Measurements from ENCODE around the gene ATP6V0E1.
A peak's percentile ranks its signal among the peaks of the same experiment; 100 is the strongest.

The ATP6V0E1 gene

DNA sequence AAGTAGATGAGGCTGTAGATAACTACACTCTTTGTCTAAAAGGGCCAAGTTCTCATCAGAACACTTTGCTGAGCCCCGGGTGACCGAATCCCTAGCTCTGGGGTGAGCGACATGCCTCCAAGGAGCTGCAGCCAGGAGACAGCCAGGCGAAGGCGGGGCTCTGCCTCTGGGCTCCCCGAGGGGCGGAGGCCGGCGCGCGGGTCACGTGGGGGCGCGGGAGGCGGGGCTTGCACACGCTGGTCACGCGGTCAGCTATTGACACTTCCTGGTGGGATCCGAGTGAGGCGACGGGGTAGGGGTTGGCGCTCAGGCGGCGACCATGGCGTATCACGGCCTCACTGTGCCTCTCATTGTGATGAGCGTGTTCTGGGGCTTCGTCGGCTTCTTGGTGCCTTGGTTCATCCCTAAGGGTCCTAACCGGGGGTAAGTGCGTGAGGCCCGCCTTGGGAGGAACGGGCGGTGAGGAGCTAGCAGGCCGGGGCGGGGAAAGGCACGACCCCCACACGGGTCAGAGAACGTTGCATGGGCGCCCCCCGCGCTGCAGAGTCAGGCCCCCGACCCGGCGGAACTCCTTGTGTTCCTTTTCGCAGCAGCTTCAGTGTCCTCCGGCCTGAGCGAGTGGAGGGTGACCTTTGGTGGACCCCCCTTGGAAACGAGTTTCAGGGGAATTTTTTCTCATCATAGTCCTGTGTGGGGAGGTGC lies at the start of gene ATP6V0E1:
Gene ATP6V0E1 (plus strand): TSS at position 230 of the 702 bp plus-strand sequence. CDS start 90 bp downstream, at position 320.
- peak; percentile 98 for DNase-seq (ENCODE audit: low spot score)

DNA sequence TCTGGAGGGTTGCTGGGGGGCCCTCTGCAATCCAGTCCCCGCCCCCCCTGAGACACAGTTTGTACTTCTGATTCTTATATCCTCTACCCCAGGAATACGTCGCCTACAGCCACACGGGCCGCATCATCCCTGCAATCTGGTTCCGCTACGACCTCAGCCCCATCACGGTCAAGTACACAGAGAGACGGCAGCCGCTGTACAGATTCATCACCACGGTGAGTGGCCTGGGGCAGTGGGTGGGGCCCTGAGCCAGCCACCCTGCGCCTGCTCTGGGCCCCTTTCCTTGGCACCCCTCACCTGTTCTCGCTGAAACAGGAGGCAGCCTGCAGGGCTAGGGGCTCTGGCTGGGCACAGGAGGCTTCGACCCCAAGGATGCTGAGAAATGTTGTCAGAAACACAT lies 48.5 kb upstream of the ATP6V0E1 start:
- DNase-seq (ENCODE audit: low spot score) = no peak

DNA sequence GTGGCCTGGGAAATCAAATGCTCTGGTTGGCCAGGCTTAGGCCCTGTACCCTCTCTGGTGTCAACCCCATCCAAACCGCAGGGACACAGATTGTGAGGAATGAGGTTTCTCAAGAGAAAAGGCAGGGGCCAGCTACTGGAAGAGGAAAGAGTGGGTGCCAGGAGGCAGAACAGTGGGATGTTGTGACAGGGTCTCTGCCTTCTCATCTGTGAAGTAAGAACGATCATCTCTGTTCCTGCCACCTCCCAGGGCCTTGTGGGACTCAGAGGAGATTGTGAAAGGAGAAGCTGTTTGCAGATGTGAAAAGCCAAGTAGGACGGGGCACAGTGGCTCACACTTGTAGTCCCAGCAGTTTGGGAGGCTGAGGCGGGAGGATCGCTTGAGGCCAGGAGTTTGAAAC lies 47.2 kb upstream of the ATP6V0E1 start:
- DNase-seq (ENCODE audit: low spot score) = no peak

- peak; percentile 62 for DNase-seq (ENCODE audit: low spot score)
Measured at GRCh38 chr5:172939071-172939470, 44.5 kb upstream of the ATP6V0E1 start.

GRCh38 chr5:172939611-172940267 lies 43.8 kb upstream of the ATP6V0E1 start:
- DNase-seq (ENCODE audit: low spot score) = no peak

GRCh38 chr5:172940268-172941066 lies 43.1 kb upstream of the ATP6V0E1 start:
- DNase-seq (ENCODE audit: low spot score) = no peak

- no peak for DNase-seq (ENCODE audit: low spot score)
Measured at GRCh38 chr5:172941067-172941516, 42.5 kb upstream of the ATP6V0E1 start.

- no peak for DNase-seq (ENCODE audit: low spot score)
Measured at GRCh38 chr5:172942556-172942955, 41.0 kb upstream of the ATP6V0E1 start.

- peak; percentile 70 for DNase-seq (ENCODE audit: low spot score)
Measured at GRCh38 chr5:172943283-172943841, 40.2 kb upstream of the ATP6V0E1 start.

- DNase-seq (ENCODE audit: low spot score) = no peak
Measured at GRCh38 chr5:172943906-172944305, 39.7 kb upstream of the ATP6V0E1 start.

- DNase-seq (ENCODE audit: low spot score) = no peak
Measured at GRCh38 chr5:172944741-172945140, 38.8 kb upstream of the ATP6V0E1 start.

- no peak for DNase-seq (ENCODE audit: low spot score)
Measured at GRCh38 chr5:172945151-172945550, 38.4 kb upstream of the ATP6V0E1 start.

DNA sequence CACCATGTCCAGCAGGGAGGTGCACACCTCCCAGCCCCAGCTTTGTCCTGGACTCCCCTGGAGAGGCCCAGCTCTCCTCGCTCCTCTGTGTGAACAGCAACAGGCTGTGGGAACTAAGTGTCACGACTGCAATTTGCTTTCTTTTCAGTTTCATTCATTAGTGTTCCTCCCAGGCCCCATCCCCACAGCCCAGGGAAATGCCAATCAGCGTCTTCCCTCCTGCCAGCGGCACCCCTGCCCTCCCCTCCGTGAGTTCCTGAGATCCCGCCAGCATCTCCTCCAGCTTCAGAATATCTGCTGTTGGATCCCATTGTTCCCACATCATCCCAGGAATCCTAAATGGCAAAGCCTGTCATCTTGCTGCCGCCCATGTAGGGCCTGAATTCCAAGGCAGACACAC lies 37.4 kb upstream of the ATP6V0E1 start:
- DNase-seq (ENCODE audit: low spot score) = no peak

DNA sequence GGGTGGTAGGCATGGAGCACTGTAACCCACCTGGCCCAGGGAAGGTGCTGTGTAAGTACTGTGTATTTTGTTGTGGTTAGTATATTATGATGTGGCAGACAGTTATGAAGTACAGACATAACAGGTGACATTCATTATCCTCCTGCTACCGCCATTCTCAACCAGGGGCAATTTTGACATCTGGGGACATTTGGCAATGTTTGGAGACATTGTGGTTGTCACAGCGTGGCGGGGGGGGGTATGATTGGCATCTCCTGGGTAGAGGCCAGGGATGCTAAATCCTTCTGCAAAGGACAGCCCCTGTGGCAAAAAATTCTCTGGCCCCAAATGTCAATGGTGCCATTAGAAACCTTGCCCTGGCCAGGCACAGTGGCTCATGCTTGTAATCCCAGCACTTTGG lies 34.1 kb upstream of the ATP6V0E1 start:
- no peak for DNase-seq (ENCODE audit: low spot score)

DNA sequence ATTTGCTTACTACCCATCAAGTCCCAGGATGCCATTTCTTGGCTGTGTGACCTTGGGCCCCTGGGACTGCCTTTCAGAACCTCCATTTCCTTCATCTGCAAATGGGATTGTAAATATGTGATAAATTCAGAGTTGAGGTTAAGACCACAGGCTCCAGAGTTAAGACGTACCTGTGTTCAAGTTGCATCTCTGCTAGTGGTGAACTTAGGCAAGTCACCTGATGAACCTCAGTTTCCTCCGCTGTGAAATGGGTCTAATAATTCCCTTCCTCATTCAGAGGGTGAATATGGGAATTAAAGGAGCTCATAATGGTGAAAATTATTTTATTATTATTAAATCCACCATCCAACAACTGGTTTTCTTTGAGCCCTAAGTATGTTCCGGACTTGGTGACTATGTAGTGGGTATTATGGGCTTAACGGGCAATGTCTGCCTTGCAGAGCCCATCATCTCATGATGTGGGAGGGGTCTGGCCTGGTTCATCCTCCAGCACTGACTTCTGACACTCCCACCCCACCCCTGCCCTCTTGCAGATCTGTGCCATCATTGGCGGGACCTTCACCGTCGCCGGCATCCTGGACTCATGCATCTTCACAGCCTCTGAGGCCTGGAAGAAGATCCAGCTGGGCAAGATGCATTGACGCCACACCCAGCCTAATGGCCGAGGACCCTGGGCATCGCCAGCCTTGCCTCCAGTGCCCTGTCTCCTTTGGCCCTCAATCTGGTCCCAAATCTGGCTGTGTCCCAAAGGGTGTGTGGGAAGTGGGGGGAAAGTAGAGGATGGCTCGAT lies 33.2 kb upstream of the ATP6V0E1 start:
- no peak for DNase-seq (ENCODE audit: low spot score)

DNA sequence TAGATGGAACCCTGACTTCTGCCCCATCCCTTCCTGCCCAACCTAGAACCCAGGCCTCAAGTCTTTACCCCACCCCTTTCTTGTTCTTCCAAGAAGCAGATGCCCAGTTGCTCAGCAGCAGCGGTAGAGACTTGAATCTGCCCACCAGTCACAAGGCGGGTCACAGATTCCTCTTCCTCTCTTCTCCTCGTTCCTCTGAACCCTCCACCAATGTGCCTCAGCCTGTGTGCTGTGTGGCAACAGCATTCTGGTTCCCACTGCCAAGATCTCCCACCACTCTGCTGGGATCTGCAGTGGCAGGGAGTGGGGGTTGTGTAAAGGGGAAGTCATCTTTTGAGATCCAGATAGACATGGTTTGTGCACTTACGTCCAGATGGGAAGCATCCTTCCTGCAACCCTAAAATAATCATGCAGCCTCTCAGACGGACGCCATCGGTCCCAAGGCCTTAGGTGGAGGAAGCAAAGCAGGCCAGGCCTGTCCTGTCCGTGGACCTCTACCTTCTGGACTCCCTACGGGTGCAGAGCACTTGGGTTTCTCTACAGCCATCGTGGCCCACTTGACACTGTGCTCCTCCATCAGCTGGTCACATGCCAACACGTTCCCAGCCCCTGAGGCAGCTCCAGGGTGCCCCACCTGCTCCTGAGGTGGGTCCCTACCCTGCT lies 32.1 kb upstream of the ATP6V0E1 start:
- no peak for DNase-seq (ENCODE audit: low spot score)

GRCh38 chr5:172952034-172952511 lies 31.5 kb upstream of the ATP6V0E1 start:
- no peak for DNase-seq (ENCODE audit: low spot score)

DNA sequence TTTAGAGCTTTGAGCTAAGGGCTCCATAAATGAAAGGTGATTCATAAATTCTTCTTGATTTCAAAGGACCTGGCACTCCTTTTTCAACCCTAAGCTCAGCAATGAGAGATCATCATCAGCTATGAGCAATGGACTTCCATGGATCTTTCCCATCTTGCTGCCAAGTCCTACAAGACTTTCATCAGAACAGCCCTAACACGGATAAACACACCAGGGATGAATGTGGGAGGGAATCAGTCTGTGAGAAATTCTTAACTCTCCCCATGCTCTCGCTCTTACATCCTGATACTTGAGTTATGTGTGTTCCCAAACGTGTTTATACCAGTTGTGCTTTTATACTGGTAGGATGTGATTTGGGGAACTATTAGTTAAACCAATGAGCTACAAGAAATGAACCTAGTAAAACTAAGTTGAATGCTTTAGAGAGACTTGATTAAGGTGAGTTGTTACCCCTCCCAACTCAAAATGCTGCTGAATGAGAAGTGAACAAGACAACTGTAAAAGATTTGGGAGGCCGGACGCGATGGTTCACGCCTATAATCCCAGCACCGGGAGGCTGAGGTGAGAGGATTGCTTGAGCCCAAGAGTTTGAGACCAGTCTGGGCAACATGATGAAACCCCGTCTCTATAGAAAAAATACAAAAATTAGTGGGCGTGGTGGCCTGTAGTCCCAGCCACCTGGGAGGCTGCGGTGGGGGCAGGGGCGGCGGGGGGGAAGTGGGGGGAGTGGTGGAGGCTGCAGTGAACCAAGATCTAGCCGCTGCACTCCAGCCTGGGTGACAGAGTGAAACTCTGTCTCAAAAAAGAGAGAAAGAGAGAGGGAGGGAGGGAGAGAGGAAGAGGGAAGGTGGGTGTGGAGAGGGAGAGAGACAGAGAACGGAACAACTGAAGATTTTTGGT lies 29.5 kb upstream of the ATP6V0E1 start:
- DNase-seq (ENCODE audit: low spot score) = no peak

DNA sequence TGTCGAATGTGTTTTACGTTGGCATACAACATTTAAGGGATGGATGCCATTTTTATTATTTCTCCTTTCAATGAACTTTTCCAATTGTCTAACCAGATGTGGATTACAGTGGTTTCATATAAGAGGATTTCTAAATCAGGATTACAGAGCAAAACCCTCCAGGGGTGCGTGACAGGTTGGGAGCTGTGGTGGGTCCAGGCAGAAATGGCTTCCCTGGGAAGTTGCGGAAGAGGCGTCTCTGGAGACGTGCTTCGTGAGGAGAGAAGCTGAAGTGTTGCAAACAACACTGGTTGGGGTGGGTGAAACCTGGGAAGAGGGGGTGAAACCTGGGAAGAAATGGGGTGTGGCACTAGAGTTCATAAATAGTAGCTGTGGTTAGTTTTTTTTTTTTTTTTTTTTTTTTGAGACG lies 28.8 kb upstream of the ATP6V0E1 start:
- no peak for DNase-seq (ENCODE audit: low spot score)

GRCh38 chr5:172956228-172956627 lies 27.3 kb upstream of the ATP6V0E1 start:
- DNase-seq (ENCODE audit: low spot score) = no peak
